ENCODE results near the gene PRICKLE4.
A peak's percentile ranks its signal among the peaks of the same experiment; 100 is the strongest.

Gene PRICKLE4

GRCh38 chr6:41780551-41781365 lies at the start of gene PRICKLE4:
Gene PRICKLE4, plus strand, starts transcription at chr6:41780782. Its CDS starts 2,692 bp downstream, at chr6:41783474.
- DNase-seq (ENCODE audit: low spot score), result no peak

GRCh38 chr6:41731561-41732086 lies 49.0 kb upstream of the PRICKLE4 start:
- no peak for DNase-seq (ENCODE audit: low spot score)

GRCh38 chr6:41732149-41732548 lies 48.4 kb upstream of the PRICKLE4 start:
- DNase-seq (ENCODE audit: low spot score), result no peak

GRCh38 chr6:41732591-41733359 lies 47.8 kb upstream of the PRICKLE4 start:
- peak; percentile 92 for DNase-seq (ENCODE audit: low spot score)

- peak; percentile 75 for DNase-seq (ENCODE audit: low spot score)
These were observed 47.2 kb upstream of the PRICKLE4 start for GRCh38 chr6:41733360-41733706.

- DNase-seq (ENCODE audit: low spot score), result peak; percentile 93
These were observed 46.6 kb upstream of the PRICKLE4 start for GRCh38 chr6:41733707-41734665.

GRCh38 chr6:41734666-41735426 lies 45.7 kb upstream of the PRICKLE4 start:
- peak; percentile 83 for DNase-seq (ENCODE audit: low spot score)

GRCh38 chr6:41735427-41736185 lies 45.0 kb upstream of the PRICKLE4 start, which contains the start of gene TFEB:
Gene TFEB, minus strand, starts transcription at chr6:41735608. Its CDS starts 44,395 bp downstream, at chr6:41691213.
- DNase-seq (ENCODE audit: low spot score), result peak; percentile 94

GRCh38 chr6:41736186-41736733 lies 44.3 kb upstream of the PRICKLE4 start:
- no peak for DNase-seq (ENCODE audit: low spot score)

GRCh38 chr6:41736800-41737555 lies 43.6 kb upstream of the PRICKLE4 start:
- DNase-seq (ENCODE audit: low spot score), result no peak

GRCh38 chr6:41737591-41738130 lies 42.9 kb upstream of the PRICKLE4 start:
- no peak for DNase-seq (ENCODE audit: low spot score)

- DNase-seq (ENCODE audit: low spot score), result no peak
These were observed 41.5 kb upstream of the PRICKLE4 start for GRCh38 chr6:41739041-41739440.

- no peak for DNase-seq (ENCODE audit: low spot score)
These were observed 40.0 kb upstream of the PRICKLE4 start for GRCh38 chr6:41740366-41741162.

- DNase-seq (ENCODE audit: low spot score), result no peak
These were observed 38.7 kb upstream of the PRICKLE4 start for GRCh38 chr6:41741625-41742490.

- DNase-seq (ENCODE audit: low spot score), result no peak
These were observed 37.0 kb upstream of the PRICKLE4 start for GRCh38 chr6:41743406-41744235.

GRCh38 chr6:41744236-41744787 lies 36.3 kb upstream of the PRICKLE4 start:
- DNase-seq (ENCODE audit: low spot score), result no peak
